Stimulated activated CD8-positive, alpha-beta memory T cell treated with anti-CD3 and anti-CD28 coated beads, Interleukin-4, amount 100 ng/mL, for 24 hours (primary cell): Measurements from ENCODE around the gene PLCG1.
A peak's percentile ranks its signal among the peaks of the same experiment; 100 is the strongest.
"Not testable (repeated sequence)": the region's sequence is repeated elsewhere in the genome, so short reads cannot be mapped to it uniquely, and the experiment has no call there.

Experiments used
- DNase-seq: peaks from one replicate; pipeline ENCODE4 v3.0.0-alpha.2; 2020; ENCODE audit warnings: low read depth

Gene PLCG1

DNA sequence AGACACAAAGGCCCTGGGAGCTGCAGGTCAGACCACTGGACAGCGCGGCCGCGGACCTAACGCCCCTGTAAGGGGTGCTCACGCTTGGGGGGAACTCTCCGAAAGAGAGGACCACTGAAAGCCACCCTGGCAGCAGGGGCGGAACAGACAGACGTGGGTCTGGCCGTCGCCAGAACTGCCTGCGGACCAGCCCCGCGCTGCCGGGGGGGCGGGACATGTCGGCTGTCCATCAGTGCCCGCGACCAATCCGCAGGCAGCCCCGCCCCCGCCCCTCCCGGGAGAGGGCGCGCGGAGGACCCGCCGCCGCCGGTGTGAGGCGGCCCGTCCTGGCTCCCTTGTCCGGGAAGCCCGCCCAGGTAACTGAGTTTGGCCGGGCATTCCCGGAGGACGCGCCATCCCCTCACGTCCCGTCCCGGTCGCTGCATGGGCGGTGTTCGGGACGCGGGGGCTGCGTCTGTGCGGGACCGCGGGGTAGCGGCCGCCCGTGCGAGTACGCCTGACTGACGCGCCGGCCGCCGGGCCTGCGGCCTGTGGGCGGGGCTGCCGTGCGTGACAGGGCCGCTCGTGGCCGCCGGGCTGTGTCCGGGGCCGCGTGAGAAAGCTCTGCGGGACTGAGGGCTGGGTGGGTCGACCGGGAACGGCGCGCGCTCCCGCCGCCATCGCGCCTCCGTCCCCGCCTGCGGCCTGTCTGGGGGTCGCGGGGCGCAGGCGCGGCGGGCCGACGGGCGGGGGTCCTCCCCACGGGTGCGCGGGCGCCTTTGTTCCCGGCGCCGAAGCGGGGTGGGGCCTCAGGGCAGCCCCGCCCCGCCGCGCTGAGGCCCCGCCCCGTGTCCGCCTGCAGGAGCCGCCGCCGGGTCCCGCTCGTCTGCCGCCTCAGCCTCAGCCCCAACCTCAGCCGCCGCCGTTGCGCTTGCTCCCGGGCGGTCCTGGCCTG is at the start of gene PLCG1:
TSS of gene PLCG1 (plus strand) at position 864 of the 934 bp plus-strand sequence. CDS start 99 bp downstream, outside the sequence.
- DNase-seq, result peak; percentile 82

GRCh38 chr20:41087777-41088176 is 49.6 kb upstream of the PLCG1 start:
- no peak for DNase-seq

- no peak for DNase-seq
These were observed 47.8 kb upstream of the PLCG1 start for GRCh38 chr20:41089555-41089954.

DNA sequence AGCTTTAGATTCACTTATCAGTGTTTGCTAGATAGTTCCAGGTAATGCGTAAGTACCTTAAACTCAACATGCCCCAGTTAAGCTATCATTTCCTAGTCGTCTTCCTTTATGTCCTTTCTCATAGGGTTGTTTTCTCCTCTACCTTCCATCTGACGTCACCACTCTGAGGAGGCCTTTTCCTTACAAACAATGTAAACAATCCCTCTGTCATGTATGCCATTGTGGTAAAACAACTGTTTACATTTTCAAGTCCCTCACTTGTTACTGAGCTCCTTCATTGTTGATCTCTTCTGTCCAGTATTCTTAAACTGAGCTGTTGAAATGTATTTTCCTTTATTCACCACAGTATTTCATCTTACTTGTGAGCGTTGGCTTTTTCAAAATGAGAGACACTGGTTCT is 45.4 kb upstream of the PLCG1 start:
- DNase-seq, result no peak

- no peak for DNase-seq
These were observed 42.8 kb upstream of the PLCG1 start for GRCh38 chr20:41094353-41095055.

GRCh38 chr20:41095110-41095969 is 42.0 kb upstream of the PLCG1 start:
- DNase-seq, result peak; percentile 27

- no peak for DNase-seq
These were observed 38.6 kb upstream of the PLCG1 start for GRCh38 chr20:41098703-41099250.

GRCh38 chr20:41100001-41100480 is 37.3 kb upstream of the PLCG1 start:
- no peak for DNase-seq

GRCh38 chr20:41101660-41102059 is 35.7 kb upstream of the PLCG1 start:
- no peak for DNase-seq

GRCh38 chr20:41108531-41108930 is 28.8 kb upstream of the PLCG1 start:
- DNase-seq, result no peak

DNA sequence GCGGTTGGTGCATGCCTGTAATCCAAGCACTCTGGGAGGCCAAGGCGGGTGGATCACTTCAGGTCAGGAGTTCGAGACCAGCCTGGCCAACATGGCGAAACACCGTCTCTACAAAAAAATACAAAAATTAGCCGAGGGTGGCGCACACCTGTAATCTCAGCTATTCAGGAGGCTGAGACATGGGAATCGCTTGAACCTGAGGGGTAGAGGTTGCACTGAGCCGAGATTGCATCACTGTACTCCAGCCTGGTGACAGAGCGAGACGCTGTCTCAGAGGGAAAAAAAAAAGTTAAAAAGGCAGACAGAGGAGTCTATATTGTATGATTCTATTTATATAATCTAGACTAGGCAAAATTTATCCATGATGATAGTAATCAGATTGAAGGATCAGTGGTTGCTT is 27.3 kb upstream of the PLCG1 start:
- DNase-seq, result no peak

DNA sequence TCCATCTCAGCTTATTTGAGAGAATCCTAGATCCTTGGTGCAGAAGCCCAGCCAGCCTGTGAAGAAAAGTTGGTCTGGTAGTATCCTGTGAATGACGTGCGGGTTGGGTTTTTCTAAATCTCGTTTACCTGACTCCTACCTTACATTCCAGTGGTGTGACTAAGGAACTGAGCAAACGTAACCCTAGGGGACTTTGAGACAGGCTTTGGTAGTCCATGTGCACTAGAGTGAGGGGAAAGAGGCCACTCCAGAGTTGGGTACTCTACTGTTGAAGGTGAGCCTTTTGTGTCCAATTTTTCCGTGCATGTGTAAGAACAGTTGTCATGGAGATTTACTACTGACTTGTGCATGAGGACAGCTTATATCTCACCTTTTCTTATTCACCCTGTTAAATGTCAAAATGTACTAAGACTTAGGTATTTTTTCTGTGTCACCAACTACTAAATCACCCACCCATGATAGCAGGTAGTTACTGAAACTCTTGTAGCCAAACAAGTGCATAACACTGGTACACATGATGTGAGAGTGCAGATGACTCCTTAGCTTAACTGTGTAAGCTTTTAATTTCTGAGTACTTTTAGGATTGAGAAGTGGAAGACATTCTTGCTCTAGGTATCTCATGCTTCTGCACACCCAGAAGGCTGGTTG is 26.3 kb upstream of the PLCG1 start:
- DNase-seq, result no peak

DNA sequence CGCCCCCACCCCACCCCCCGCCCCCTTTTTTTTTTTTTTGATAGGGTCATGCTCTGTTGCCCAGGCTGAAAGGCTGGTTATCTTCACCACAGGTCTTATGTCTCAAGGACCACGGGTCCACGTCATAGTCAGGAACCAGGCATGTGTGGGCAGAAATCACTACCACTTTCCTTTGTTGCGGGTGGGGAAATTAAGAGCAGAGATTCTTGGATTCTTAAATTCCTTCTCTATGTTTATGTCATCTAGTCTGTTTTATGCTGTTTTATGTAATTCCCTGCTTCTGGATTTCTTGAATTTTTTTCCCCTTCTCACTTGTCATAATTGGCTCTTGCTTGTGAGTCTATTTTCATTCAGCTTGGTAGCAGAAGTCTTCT is 25.8 kb upstream of the PLCG1 start:
- DNase-seq, result no peak

- no peak for DNase-seq
These were observed 20.9 kb upstream of the PLCG1 start for GRCh38 chr20:41116282-41116956.

- DNase-seq, result not testable (repeated sequence)
These were observed 19.2 kb upstream of the PLCG1 start for GRCh38 chr20:41118159-41118558.

DNA sequence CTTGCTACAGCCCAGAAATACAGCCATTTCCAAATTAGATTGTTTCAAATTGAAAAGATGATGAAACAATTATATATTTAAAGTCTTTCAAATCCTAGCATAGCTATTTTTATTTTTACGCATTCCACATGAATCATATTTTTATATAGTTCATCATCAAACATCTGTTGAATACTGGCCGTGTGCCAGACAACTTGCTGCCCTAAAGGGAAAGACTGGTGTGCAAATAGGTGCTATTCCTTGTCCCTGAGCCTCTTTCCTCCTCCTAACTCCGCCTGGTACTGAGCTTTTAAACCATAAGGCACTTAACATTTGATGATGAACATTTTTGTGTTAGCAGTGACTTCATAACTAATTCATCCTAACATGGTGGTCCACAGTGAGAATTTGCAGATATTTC is 18.7 kb upstream of the PLCG1 start:
- no peak for DNase-seq

DNA sequence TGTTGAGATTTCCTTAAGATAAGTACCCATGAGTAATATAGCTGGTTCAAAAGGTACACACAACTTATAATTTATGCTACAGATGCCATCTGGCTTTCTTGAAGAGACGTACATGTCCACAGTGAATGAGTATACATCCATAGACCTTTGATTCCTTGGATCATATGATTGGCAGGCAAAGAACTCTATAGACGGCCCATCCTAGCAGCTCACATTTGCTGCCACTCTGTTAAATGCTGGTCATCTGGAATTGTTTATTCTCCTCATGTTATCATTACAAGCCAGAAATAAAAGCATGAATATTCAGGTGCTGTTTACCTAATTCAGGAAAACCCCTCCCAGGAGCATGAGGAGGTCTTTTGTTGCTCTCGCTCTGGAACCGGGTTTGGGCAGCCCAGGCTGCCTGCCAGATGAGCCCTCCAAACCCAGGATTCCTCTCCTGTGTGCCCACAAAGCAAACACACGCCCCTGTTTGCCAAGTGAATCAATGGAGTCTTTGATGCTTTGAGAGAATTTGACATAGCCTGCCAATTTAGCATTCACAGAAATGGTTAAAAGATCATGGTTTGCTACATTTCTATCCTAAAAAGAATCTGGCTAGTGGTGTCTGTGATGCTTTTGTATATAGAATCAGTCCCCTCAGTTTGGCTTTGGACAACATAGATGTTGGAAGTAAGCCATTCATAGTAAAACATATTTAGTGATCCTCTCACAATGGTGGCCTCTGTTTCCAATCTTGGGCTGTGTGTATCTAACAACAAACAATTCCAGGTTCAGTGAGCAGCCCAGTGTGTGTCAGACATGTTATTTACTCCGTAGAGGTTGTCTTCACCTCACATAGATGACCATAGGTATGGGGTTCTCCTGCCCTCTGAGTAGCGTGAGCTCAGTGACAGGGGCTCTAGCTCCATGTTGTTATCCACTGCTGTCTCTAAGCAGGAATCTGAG is 17.5 kb upstream of the PLCG1 start:
- DNase-seq, result no peak

DNA sequence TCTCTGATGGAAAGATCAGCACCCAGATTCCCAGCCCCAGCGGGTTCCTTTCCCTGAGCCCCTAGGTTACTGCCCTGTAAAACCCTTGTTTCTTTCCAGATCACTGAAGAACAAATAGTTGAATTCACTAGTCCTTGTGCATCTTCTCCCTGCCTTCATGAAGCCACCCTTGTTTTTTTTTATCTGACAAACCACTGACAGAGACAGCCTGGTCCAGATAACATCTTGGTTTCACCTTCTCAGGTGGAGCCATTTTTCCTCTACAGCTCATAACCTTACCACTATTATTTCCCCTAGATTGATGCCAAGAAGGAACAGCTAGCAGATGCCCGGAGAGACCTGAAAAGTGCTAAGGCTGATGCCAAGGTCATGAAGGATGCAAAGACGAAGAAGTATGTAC is 15.9 kb upstream of the PLCG1 start:
- DNase-seq, result no peak

- no peak for DNase-seq
These were observed 13.7 kb upstream of the PLCG1 start for GRCh38 chr20:41123631-41124030.
